Neuronal stem cell (in vitro differentiated cells): ENCODE data around the gene TBX1.

ENCODE experiments used
- DNase-seq: peaks from one replicate; pipeline ENCODE4 v3.0.0-alpha.2; 2013; ENCODE audit warnings: low spot score
- H2AFZ ChIP-seq: one replicate; pipeline ENCODE4 v1.6.1; 2013; ENCODE audit warnings: mild to moderate bottlenecking, low read length, inconsistent platforms
- H2AK5ac ChIP-seq: 2 replicates; pipeline ENCODE4 v1.6.1; 2013; ENCODE audit warnings: low read depth, mild to moderate bottlenecking, inconsistent platforms, low read length, moderate library complexity, mixed read lengths
- H2BK120ac ChIP-seq: 2 replicates; pipeline ENCODE4 v1.6.1; 2013; ENCODE audit warnings: low read depth, mild to moderate bottlenecking, inconsistent platforms, low read length, moderate library complexity, mixed read lengths
- H2BK12ac ChIP-seq: one replicate; pipeline ENCODE4 v1.6.1; 2013; ENCODE audit warnings: low read length, inconsistent platforms
- H2BK15ac ChIP-seq: 2 replicates; pipeline ENCODE4 v1.6.1; 2013; ENCODE audit warnings: mild to moderate bottlenecking, low read length, inconsistent platforms, mixed read lengths
- H2BK5ac ChIP-seq: one replicate; pipeline ENCODE4 v1.6.1; 2013; ENCODE audit warnings: inconsistent platforms, mild to moderate bottlenecking, low read length, moderate library complexity
- H3K14ac ChIP-seq: one replicate; pipeline ENCODE4 v1.6.1; 2013; ENCODE audit warnings: low read length, inconsistent platforms
- H3K18ac ChIP-seq: 2 replicates; pipeline ENCODE4 v1.6.1; 2013; ENCODE audit warnings: low read length, inconsistent platforms
- H3K23ac ChIP-seq: 2 replicates; pipeline ENCODE4 v1.6.1; 2013; ENCODE audit warnings: low read depth, mild to moderate bottlenecking, mixed read lengths, low read length, inconsistent platforms; ENCODE audit not compliant: poor library complexity
- H3K27ac ChIP-seq: replicated peaks from 3 replicates; pipeline ENCODE4 v1.5.1; 2013; ENCODE audit warnings: low read length, inconsistent platforms
- H3K27me3 ChIP-seq, 3 experiments: 2 replicates each; pipeline ENCODE4 v1.6.1; 2013; ENCODE audit warnings: low read length in 3 of 3, mild to moderate bottlenecking in 2 of 3, inconsistent platforms in 1 of 3, low read depth in 1 of 3, mixed read lengths in 1 of 3, moderate library complexity in 1 of 3; ENCODE audit not compliant: control insufficient read depth in 3 of 3, insufficient read depth in 3 of 3
- H3K36me3 ChIP-seq, 2 donors: replicated peaks in 1 of 2; 2 replicates each; pipeline ENCODE4 v1.6.1; 2013; ENCODE audit warnings: low read length in 2 of 2; ENCODE audit not compliant: control insufficient read depth in 2 of 2, insufficient read depth in 2 of 2
- H3K4ac ChIP-seq: 2 replicates; pipeline ENCODE4 v1.6.1; 2013; ENCODE audit warnings: inconsistent platforms, mild to moderate bottlenecking, low read length, moderate library complexity
- H3K4me1 ChIP-seq, 2 donors: 1 replicate in 1 of 2; 2 replicates in 1 of 2; pipeline ENCODE4 v1.6.1; 2013; ENCODE audit warnings: low read length in 2 of 2, low read depth in 1 of 2; ENCODE audit not compliant: control insufficient read depth in 2 of 2, insufficient read depth in 1 of 2
- H3K4me2 ChIP-seq: one replicate; pipeline ENCODE4 v1.6.1; 2013; ENCODE audit warnings: mild to moderate bottlenecking, low read length, inconsistent platforms; ENCODE audit not compliant: insufficient read depth, poor library complexity, severe bottlenecking
- H3K4me3 ChIP-seq, 2 donors: 2 replicates each; pipeline ENCODE4 v1.5.1; 2013; ENCODE audit warnings: low read length in 2 of 2, mild to moderate bottlenecking in 2 of 2, inconsistent platforms in 1 of 2, moderate library complexity in 1 of 2
- H3K79me1 ChIP-seq: one replicate; pipeline ENCODE4 v1.6.1; 2013; ENCODE audit warnings: low read depth, mild to moderate bottlenecking, inconsistent platforms, low read length, moderate library complexity
- H3K9ac ChIP-seq: one replicate; pipeline ENCODE4 v1.6.1; 2013; ENCODE audit warnings: mild to moderate bottlenecking, low read depth, low read length, inconsistent platforms; ENCODE audit not compliant: poor library complexity
- H3K9me3 ChIP-seq, 2 donors: replicated peaks in 1 of 2; 2 replicates each; pipeline versions ENCODE3 to v1.6.1; 2013; ENCODE audit warnings: low read length in 2 of 2, mild to moderate bottlenecking in 2 of 2, inconsistent platforms in 1 of 2, low read depth in 1 of 2, mixed read lengths in 1 of 2, moderate library complexity in 1 of 2; ENCODE audit not compliant: control insufficient read depth in 2 of 2, insufficient read depth in 1 of 2
- H4K8ac ChIP-seq: one replicate; pipeline ENCODE4 v1.6.1; 2013; ENCODE audit warnings: low read depth, mild to moderate bottlenecking, inconsistent platforms, low read length, moderate library complexity
- H4K91ac ChIP-seq: one replicate; pipeline ENCODE4 v1.6.1; 2013; ENCODE audit warnings: low read length, low read depth, mild to moderate bottlenecking, inconsistent platforms; ENCODE audit not compliant: poor library complexity
- whole genome bisulfite sequencing, 2 donors: extraction: QIAGEN DNeasy Blood & Tissue Kit; methylation state at CpG; one replicate each; pipeline ENCODE4 v1.1.7; 2013; ENCODE audit warnings: missing lambda C conversion rate in 2 of 2, mixed read lengths in 1 of 2; ENCODE audit not compliant: insufficient read length in 2 of 2, insufficient replicate concordance in 1 of 2; ENCODE audit errors: extremely low coverage in 2 of 2; 5-methylcytosine and 5-hydroxymethylcytosine counted together

Gene TBX1

DNA sequence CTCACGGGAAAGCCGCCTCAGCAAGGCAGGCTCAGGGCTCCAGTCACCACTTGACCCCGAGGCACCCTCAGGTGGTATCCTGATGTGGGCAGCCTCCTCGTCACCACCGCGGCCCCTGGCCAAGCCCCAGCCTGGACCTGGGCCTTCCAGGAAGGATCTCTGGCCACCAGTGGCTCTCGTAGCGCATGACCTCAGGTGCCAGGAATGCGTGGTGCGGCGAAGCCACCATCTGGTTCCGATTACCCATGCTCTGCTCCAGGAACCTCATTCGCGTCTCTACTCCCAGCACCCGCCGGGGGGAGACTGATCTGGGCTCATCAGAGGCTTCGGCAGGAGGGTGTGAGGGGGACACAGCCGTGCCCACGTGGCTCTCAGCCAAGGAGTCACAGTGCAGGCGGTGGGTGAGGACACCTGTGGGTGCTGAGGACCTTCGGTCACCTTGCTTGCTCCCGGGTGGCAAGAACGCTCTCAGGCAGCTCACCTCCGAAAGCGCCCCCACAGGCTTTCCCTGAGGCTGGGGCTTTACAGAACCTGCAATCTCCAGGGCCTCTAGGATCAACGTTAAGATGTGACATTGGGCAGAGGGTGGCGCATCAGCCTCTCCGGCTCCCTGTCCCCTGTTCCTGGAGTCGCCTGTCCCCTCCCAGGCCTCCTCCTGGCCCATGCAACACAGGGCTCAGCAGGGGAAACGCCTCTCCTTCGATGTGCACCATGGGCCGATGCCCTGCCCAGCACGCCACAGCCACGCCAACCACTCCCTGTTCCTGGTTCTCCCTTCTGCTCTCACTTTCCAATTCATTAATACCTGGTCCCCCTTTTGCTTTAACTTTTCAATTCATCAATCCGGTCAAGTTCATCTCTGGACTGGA is 39.0 kb downstream of the TBX1 start:
- Histone ChIP-seq H3K4ac (no peak overlapping the region), H3K9ac (peak overlapping the region; percentile 14), H3K9me3 (no peaks in the 10 kb centered on the region), H3K14ac (peak overlapping the region; percentile 33), H3K4me3 (no peak overlapping the region), H2BK120ac (no peak overlapping the region), H3K4me1 (peaks cover 0 to 4% of the 10 kb centered on the region in 2 donors), H4K91ac (no peak overlapping the region), H3K27me3 (no peaks in the 10 kb centered on the region), H4K8ac (no peak overlapping the region), H2AK5ac (no peak overlapping the region), H3K36me3 (no peaks in the 10 kb centered on the region), H3K4me2 (no peak overlapping the region), H3K23ac (peak overlapping the region; percentile 14), H2AFZ (no peak overlapping the region), H3K79me1 (no peaks in the 10 kb centered on the region), H2BK15ac (no peak overlapping the region), H3K18ac (no peak overlapping the region), H3K27ac (no peak overlapping the region), H2BK12ac (no peak overlapping the region), H2BK5ac (no peak overlapping the region)
- WGBS, 2 donors, result no CpG with 5 or more reads among the region's 35 CpGs
- DNase-seq, result no peak

GRCh38 chr22:19800306-19800705 is 39.7 kb downstream of the TBX1 start:
- no peak overlapping the region for H3K4ac ChIP-seq
- no peaks in the 10 kb centered on the region for H3K27me3 ChIP-seq
- WGBS, 2 donors, result no CpG with 5 or more reads among the region's 8 CpGs
- no peak overlapping the region for H3K14ac ChIP-seq
- no peak overlapping the region for H3K4me2 ChIP-seq
- H3K27ac ChIP-seq, result no peak overlapping the region
- peaks cover 0 to 4% of the 10 kb centered on the region in 2 donors for H3K4me1 ChIP-seq
- no peak overlapping the region for H4K91ac ChIP-seq
- H4K8ac ChIP-seq, result no peak overlapping the region
- peak overlapping the region; percentile 2 for H2BK120ac ChIP-seq
- no peak overlapping the region for H2BK12ac ChIP-seq
- DNase-seq, result no peak
- no peak overlapping the region for H3K4me3 ChIP-seq
- no peak overlapping the region for H2BK15ac ChIP-seq
- H3K79me1 ChIP-seq, result no peaks in the 10 kb centered on the region
- H3K23ac ChIP-seq, result peak overlapping the region; percentile 56
- no peak overlapping the region for H2BK5ac ChIP-seq
- H3K18ac ChIP-seq, result no peak overlapping the region
- no peak overlapping the region for H2AFZ ChIP-seq
- no peak overlapping the region for H3K9ac ChIP-seq
- H3K9me3 ChIP-seq, result no peaks in the 10 kb centered on the region
- no peaks in the 10 kb centered on the region for H3K36me3 ChIP-seq
- no peak overlapping the region for H2AK5ac ChIP-seq

- Histone ChIP-seq H3K18ac (no peak overlapping the region), H3K27ac (no peak overlapping the region), H3K9ac (no peak overlapping the region), H2AFZ (no peak overlapping the region), H2AK5ac (no peak overlapping the region), H2BK5ac (no peak overlapping the region), H3K14ac (no peak overlapping the region), H3K4ac (no peak overlapping the region), H2BK120ac (peak overlapping the region; percentile 2), H2BK12ac (no peak overlapping the region), H3K4me3 (no peak overlapping the region), H3K4me2 (no peak overlapping the region), H3K9me3 (no peaks in the 10 kb centered on the region), H4K8ac (no peak overlapping the region), H4K91ac (no peak overlapping the region), H3K23ac (peak overlapping the region; percentile 56), H3K4me1 (peaks cover 0 to 4% of the 10 kb centered on the region in 2 donors), H2BK15ac (no peak overlapping the region), H3K79me1 (no peaks in the 10 kb centered on the region), H3K36me3 (no peaks in the 10 kb centered on the region), H3K27me3 (no peaks in the 10 kb centered on the region)
- no CpG with 5 or more reads among the region's 13 CpGs for WGBS, 2 donors
- DNase-seq, result no peak
Observed at GRCh38 chr22:19800761-19801244, 40.2 kb downstream of the TBX1 start.

- no CpG with 5 or more reads among the region's 18 CpGs for WGBS, 2 donors
- no peak overlapping the region for H3K4ac ChIP-seq
- H3K4me2 ChIP-seq, result peak overlapping the region; percentile 0
- no peak overlapping the region for H3K14ac ChIP-seq
- no peak overlapping the region for H4K91ac ChIP-seq
- H3K36me3 ChIP-seq, result peaks cover 0 to 2% of the 10 kb centered on the region in 2 donors
- H3K9me3 ChIP-seq, result no peaks in the 10 kb centered on the region
- H2BK15ac ChIP-seq, result no peak overlapping the region
- H3K18ac ChIP-seq, result peak overlapping the region; percentile 58
- peak overlapping the region; percentile 40 for H3K9ac ChIP-seq
- peak overlapping the region; percentile 83 for H3K23ac ChIP-seq
- no peak overlapping the region for H2AFZ ChIP-seq
- H2BK12ac ChIP-seq, result no peak overlapping the region
- H3K27ac ChIP-seq, result no peak overlapping the region
- H3K27me3 ChIP-seq, result no peaks in the 10 kb centered on the region
- no peak overlapping the region for H2BK120ac ChIP-seq
- DNase-seq, result no peak
- H3K79me1 ChIP-seq, result no peaks in the 10 kb centered on the region
- no peak overlapping the region for H3K4me3 ChIP-seq
- peaks cover 0 to 4% of the 10 kb centered on the region in 2 donors for H3K4me1 ChIP-seq
- no peak overlapping the region for H4K8ac ChIP-seq
- no peak overlapping the region for H2BK5ac ChIP-seq
- no peak overlapping the region for H2AK5ac ChIP-seq
Observed at GRCh38 chr22:19801340-19802000, 40.9 kb downstream of the TBX1 start.
